GM13977 (cell line): ENCODE measurements around the gene SEMA6B.
A peak's percentile ranks its signal among the peaks of the same experiment; 100 is the strongest.

Source experiments
- DNase-seq: peaks from one replicate; pipeline ENCODE4 v3.0.0; 2012; ENCODE audit warnings: low spot score
- in situ Hi-C: fragments of 300-500 bp; cut with MboI; formaldehyde crosslinking; loops from one replicate; pipeline ENCODE4 v1.12.0; 2022; ENCODE audit warnings: low sequenced_read_pairs, low pct_unique_long_range_greater_than_20kb, mixed read lengths, inconsistent platforms; ENCODE audit not compliant: unreplicated experiment
- TF ChIP-seq, protein P1 (sequence below): IDR thresholded peaks from 2 replicates; pipeline ENCODE4 v1.5.1; 2012; ENCODE audit warnings: mild to moderate bottlenecking, control low read depth; ENCODE audit not compliant: insufficient read depth; ENCODE audit errors: extremely low read depth, missing control alignments

SEMA6B gene

GRCh38 chr19:4582980-4583842 lies 23.7 kb upstream of the SEMA6B start:
- TF ChIP-seq, protein P1, sequence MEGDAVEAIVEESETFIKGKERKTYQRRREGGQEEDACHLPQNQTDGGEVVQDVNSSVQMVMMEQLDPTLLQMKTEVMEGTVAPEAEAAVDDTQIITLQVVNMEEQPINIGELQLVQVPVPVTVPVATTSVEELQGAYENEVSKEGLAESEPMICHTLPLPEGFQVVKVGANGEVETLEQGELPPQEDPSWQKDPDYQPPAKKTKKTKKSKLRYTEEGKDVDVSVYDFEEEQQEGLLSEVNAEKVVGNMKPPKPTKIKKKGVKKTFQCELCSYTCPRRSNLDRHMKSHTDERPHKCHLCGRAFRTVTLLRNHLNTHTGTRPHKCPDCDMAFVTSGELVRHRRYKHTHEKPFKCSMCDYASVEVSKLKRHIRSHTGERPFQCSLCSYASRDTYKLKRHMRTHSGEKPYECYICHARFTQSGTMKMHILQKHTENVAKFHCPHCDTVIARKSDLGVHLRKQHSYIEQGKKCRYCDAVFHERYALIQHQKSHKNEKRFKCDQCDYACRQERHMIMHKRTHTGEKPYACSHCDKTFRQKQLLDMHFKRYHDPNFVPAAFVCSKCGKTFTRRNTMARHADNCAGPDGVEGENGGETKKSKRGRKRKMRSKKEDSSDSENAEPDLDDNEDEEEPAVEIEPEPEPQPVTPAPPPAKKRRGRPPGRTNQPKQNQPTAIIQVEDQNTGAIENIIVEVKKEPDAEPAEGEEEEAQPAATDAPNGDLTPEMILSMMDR, result no peak
- in situ Hi-C loops, result no loop called here
- no peak for DNase-seq

DNA sequence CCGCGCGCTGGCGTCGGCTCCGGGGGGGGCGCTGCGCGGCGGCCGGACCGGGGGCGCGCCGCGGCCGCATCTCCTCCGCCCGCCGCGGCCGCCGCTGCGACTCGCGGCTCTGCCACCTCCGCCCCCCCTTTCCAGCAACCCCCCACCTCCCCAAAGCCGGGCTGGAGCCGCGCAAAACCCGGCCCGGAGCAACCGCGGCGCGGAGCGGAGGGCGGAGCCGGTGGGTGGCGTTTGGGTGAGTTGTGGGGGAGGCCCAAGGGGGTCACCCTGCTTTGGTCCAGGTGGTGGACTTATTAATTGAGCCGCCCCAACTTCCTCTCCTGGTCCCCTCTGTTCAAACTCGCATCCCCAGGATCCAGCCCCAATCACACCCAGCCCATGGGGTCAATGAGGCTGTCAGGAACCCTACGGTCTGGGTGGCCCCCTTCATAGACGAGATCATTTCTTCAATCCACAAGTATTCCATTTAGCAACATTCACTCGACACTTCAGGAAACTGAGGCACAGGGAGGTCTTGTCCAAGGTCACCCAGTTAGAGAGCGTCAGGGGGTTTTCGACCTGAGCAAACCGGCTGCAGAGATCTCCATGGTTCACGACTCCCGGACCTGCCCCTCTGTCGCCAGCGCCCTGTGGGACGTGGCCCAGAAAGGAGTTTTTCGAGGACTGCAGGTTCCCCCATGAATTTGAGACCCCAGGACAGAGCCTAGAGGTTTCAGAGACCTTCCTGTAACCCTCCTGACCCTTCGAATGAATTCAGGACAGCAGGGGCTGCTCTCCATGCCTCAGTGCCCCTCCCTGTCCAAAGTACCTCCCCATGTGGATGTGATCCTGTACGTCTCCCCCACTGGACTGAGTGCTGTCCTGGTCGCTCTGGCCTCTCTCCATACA lies 22.4 kb upstream of the SEMA6B start:
- TF ChIP-seq, protein P1, result no peak
- peak; percentile 82 for DNase-seq
- in situ Hi-C loops, result no loop called here

GRCh38 chr19:4580961-4581665 lies 21.6 kb upstream of the SEMA6B start:
- TF ChIP-seq, protein P1, result no peak
- DNase-seq, result no peak
- in situ Hi-C loops, result no loop called here

DNA sequence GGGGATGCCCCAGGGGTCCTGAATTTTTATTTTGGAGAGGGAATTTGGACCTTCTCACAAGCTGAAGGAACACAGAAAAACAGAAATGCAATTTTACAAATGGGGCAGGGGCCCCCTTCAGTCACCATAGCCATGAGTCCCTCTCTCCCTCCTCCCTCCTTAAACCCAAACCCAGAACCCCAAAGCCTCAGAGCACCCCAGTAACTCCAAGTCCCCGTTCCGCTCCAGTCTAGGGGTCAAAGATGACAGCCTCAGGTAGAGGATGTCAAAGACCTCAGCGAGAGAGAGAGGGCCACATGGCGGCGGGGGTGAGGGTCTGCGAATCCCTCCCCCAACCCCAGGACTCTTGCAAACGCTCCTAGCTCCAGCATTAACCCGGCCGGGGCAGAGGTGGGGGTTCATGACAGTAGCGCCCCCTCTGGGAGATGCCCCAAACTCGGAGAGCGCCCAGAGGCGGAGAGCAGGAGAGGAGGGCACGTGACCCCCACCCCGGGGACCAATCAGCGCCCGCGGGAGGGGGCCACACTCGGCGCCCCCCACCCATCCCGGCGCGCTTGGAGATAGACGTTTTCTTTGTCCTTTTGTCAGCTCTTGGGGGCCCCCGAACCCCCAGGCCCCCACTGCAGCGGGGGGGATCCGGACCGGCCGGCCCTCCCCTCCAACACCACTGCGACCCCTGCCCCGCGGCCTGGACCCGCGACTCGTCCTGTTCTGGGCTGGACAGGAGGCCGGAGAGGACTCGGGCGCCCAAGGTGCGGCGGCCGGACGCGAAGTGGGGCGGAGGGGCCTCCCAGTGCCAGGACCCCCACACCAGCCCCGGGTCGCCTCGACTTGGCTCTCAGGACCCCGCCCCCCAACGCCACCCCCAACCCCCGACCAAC lies 20.8 kb upstream of the SEMA6B start:
- in situ Hi-C loops, result no loop called here
- no peak for DNase-seq
- TF ChIP-seq, protein P1, result no peak

DNA sequence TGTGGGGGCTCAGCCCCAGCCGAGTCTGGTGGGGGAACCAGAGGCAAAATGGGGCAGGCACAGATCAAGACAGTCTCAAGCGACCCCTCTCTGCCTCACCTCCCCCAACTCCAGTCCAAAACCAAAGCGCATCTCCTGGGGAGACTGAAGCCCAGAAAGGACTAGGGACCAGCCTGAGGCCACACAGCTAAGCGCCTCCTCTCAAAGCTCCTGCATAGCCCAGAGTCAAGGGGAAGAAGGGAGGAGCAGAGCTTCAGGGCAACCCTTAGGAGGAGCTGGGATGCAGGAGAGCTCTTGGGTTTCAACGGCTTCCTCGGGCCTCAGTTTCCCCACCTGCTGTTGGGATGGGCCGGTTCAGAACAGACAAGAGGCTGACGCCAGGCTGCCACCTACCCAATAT lies 19.9 kb upstream of the SEMA6B start:
- no peak for DNase-seq
- TF ChIP-seq, protein P1, result no peak
- in situ Hi-C loops, result loop anchor here (10.0 kb wide), 1 partner anchor 45 kb away; no protein-coding TSS in a partner anchor
